HG03039 (cell line): ENCODE results near the gene FHIT.

Experiments
- ATAC-seq: cut with Tn5 transposase; IDR thresholded peaks from one replicate; pipeline ENCODE4 v1.9.1; 2021; ENCODE audit warnings: mild to moderate bottlenecking, moderate library complexity; ENCODE audit not compliant: unreplicated experiment

Gene FHIT

GRCh38 chr3:61172684-61173083, 78.6 kb downstream of the FHIT start:
- ATAC-seq = no peak

DNA sequence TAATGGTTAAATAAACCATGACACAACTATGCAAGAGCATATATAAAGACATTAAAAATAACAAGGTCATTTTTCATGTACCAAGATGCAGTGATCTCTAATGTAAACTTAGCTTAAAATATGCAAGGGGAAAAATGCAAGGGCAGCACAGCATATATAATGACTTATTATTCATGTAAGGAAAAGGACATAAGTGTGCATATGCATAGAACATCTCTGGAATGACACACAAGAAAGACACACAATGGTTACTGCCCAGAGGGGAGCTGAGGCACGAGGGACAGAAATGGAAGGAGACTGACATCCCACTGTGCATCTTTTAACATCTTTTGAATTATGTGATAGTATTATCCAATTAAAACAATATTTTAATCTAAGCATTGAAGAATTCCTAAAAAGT, 79.0 kb downstream of the FHIT start:
- no peak for ATAC-seq

DNA sequence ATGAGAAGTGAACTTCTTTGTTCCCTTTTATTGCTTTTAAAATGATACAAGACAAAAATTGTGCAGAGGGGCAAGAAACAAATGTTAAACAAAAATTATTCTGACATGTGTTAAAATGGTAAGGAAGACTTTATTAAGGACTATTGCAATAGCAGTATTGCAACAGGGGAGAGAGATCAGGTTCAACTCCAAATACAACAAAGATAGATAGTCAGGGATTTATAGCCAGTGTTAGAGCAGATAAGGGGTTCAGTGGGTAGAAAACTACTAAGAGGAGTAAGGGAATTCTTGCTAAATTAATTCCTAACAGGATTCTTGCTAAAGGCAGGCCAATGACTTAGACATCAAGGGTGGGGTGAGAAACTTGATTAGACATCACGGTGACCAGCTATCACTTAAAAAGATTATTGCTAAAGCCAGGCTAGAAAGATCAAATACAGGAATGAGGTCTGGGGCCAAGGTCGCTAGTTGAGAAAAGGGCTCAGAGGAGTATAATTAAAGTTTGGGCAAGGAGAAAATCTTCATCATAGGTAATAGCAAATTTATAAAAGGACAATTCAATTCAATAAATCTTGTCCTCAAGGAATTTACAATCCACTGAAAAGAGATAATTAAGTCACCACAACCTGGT, 81.5 kb downstream of the FHIT start:
- no peak for ATAC-seq

- ATAC-seq = no peak
These were observed 83.0 kb downstream of the FHIT start for GRCh38 chr3:61168286-61168685.

DNA sequence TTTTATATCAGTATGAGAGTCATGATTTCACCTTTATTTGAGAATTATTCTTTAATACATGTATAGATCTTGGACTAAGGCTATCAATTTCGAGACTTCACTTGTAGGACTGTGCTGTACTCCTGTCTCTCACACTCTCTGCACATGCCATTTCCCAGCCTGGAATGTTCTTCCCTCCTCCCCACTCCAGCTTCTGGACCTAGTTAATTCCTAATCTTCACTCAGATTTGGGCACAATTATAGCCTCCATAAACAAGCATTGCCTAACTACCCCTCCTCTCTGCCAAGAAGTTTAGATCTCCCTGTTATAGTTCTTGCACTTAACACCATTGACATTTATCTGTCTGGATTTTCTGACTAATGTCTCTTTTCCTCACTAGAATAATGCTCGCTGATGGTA, 88.3 kb downstream of the FHIT start:
- no peak for ATAC-seq

- ATAC-seq = no peak
These were observed 92.6 kb downstream of the FHIT start for GRCh38 chr3:61158667-61159066.

- no peak for ATAC-seq
These were observed 93.0 kb downstream of the FHIT start for GRCh38 chr3:61158216-61158615.

DNA sequence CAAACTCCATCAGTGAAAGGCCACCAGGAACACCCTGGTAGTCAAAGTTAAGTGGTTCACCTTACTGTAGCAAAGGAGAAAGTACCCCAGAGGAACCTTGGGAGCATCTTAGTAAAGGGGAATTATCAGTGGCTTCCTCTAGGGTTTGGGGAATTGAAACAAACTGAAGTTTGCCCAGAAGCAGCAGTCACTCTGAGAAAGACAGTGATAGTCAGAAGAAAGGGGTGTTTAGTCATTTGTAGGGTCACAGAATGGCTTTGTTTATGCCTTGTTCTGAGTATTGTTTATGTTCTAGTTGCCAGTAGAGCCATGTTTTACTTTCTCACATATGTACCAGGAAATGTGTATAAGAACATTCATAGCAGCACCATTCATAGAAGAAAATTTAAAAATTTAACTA, 93.8 kb downstream of the FHIT start:
- ATAC-seq = peak; percentile 79

GRCh38 chr3:61155701-61156292, 95.5 kb downstream of the FHIT start:
- ATAC-seq = no peak

GRCh38 chr3:61154457-61155198, 96.6 kb downstream of the FHIT start:
- ATAC-seq = no peak

DNA sequence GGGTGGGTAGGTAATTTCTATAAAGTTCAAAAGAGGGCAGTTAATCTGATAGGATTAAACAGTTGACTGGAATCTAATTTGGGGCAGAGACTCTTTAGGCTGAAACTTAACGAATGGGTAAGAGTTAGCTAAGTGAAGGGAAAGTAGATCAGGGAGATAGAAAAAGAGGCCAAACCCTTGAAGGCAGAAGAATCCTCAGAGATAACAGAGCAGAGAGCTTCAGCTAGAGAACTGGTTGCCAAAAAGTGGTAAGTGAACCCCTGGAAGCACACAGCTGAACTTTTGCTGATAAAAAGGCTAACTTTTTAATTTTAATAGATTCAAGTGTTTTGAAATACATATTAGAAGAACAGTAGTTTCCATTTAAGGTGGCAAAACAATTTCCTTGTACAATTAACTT, 99.2 kb downstream of the FHIT start:
- no peak for ATAC-seq

DNA sequence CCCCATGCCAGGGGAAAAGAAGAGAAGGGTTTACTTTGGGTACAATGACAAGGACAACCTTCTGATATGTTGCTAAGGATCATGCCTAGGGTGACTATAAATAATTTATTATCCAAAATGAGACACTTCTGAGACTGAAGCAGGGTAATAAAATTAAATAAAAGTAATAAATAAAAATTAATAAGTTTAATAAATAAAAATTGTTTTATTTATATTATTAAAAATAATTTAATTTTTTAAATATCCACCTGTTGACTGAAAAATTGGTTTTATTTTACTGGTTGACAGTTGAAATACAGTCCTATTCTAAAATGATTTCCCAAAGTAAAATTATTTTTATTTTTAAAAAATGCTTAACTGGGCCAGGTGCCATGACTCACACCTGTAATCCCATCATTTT, 102.0 kb downstream of the FHIT start:
- ATAC-seq = no peak

GRCh38 chr3:61146010-61146890, 105.0 kb downstream of the FHIT start:
- ATAC-seq = no peak

DNA sequence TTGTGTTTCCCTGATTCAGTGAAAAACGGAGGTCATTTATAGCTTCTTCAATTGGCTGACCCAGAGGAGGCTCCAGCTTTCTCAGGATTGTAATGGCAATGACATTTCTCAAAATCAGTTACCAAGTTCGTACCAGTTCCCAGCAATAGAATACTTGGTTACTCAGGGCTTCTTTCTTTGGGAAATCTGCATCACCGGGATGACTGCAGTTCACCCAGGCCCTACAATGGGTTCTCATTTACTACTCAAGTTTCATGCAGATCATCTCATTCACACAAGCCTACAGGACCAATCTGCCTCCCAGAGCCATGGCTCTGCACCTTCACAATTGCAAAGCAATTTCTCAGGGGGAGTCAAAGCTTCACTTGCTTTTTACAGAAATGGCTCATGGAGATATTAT, 109.6 kb downstream of the FHIT start:
- no peak for ATAC-seq

DNA sequence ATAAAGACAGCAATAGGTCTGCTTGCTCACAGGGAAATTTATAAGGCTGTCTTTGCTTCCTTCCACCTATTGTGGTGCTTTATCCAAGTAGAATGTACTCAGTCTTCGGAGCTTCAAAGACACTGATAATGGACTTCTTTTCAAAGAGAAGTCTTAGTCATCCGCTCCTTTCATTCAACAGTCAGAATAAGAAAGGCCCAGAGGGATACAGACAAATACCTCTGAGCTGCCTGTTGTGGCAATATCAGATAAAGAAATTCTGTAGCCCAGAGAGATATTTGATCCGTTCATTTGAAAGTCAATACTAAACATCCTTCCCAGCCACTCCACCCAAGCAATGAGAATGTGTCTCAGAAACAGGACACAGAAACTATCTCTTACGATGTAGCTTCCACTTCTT, 110.0 kb downstream of the FHIT start:
- ATAC-seq = no peak

DNA sequence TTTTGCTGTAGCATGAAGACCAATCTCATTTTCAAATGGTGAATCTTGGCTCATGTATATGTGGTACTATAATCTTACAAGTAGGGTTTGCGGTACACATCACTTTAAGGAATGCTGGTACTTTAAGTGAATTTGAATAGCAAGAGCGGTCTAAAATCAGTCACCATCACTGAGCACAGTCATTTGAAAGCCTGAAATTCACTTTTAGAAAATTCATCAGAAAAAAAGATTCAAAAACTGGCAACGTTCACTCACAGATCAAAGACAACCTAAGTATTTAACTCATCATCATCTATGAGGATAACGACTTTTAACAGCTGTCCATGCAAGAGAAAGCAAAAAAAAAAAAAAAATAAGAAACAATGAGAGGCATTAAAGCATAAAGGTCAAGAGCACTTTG, 111.6 kb downstream of the FHIT start:
- ATAC-seq = no peak

GRCh38 chr3:61138401-61138800, 112.9 kb downstream of the FHIT start:
- ATAC-seq = no peak

GRCh38 chr3:61136191-61136590, 115.1 kb downstream of the FHIT start:
- ATAC-seq = no peak

GRCh38 chr3:61134532-61134931, 116.7 kb downstream of the FHIT start:
- no peak for ATAC-seq

- ATAC-seq = no peak
These were observed 119.2 kb downstream of the FHIT start for GRCh38 chr3:61132062-61132461.

DNA sequence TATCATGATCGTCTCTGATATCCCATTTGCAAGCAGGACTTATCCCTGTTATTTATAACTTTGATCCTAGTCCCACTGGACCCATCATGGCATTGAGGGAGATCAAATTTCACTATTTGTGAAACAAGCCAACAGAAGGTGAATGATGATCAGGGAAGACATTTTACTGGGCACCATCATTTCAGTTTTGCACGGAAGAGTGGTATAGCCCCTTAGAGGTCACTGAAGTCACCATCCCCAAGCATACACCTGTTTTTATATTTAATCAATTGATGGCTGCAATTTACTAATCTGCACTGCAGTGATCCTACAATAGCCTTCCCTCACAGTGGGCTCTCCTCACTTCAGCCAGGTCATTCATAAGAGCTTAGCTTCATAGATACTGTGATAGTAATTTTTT, 132.4 kb downstream of the FHIT start:
- no peak for ATAC-seq
